Measurements from ENCODE around the gene FSTL4.

Gene FSTL4

GRCh38 chr5:133473291-133473690 is 139.1 kb downstream of the FSTL4 start:
- no peak for DNase-seq

GRCh38 chr5:133472829-133473228 is 139.5 kb downstream of the FSTL4 start:
- no peak for DNase-seq

GRCh38 chr5:133471699-133472098 is 140.6 kb downstream of the FSTL4 start:
- DNase-seq: no peak

- DNase-seq: no peak
These were observed 141.5 kb downstream of the FSTL4 start for GRCh38 chr5:133470841-133471240.

GRCh38 chr5:133469846-133470245 is 142.5 kb downstream of the FSTL4 start:
- DNase-seq: no peak

GRCh38 chr5:133469252-133469651 is 143.1 kb downstream of the FSTL4 start:
- no peak for DNase-seq

GRCh38 chr5:133468596-133468995 is 143.7 kb downstream of the FSTL4 start:
- no peak for DNase-seq

GRCh38 chr5:133467826-133468463 is 144.4 kb downstream of the FSTL4 start:
- no peak for DNase-seq

GRCh38 chr5:133467335-133467779 is 145.0 kb downstream of the FSTL4 start:
- DNase-seq: peak; percentile 84

- DNase-seq: peak; percentile 47
These were observed 145.6 kb downstream of the FSTL4 start for GRCh38 chr5:133466556-133467334.

GRCh38 chr5:133464013-133464412 is 148.3 kb downstream of the FSTL4 start:
- DNase-seq: no peak

GRCh38 chr5:133461796-133462516 is 150.4 kb downstream of the FSTL4 start:
- no peak for DNase-seq

- DNase-seq: peak; percentile 46
These were observed 152.1 kb downstream of the FSTL4 start for GRCh38 chr5:133460172-133460758.

- no peak for DNase-seq
These were observed 152.7 kb downstream of the FSTL4 start for GRCh38 chr5:133459474-133460160.

- no peak for DNase-seq
These were observed 153.9 kb downstream of the FSTL4 start for GRCh38 chr5:133458435-133458834.

GRCh38 chr5:133457439-133458355 is 154.6 kb downstream of the FSTL4 start:
- no peak for DNase-seq

GRCh38 chr5:133456933-133457402 is 155.4 kb downstream of the FSTL4 start:
- no peak for DNase-seq

GRCh38 chr5:133455676-133456075 is 156.7 kb downstream of the FSTL4 start:
- no peak for DNase-seq

GRCh38 chr5:133454442-133454841 is 157.9 kb downstream of the FSTL4 start:
- DNase-seq: no peak

GRCh38 chr5:133453831-133454230 is 158.5 kb downstream of the FSTL4 start:
- no peak for DNase-seq

- DNase-seq: no peak
These were observed 159.1 kb downstream of the FSTL4 start for GRCh38 chr5:133453084-133453780.
